Measurements from ENCODE around the gene TNFAIP2.
"Not testable (repeated sequence)": the region's sequence is repeated elsewhere in the genome, so short reads cannot be mapped to it uniquely, and the experiment has no call there.

Gene TNFAIP2

GRCh38 chr14:103113303-103113702 lies 10.0 kb upstream of the TNFAIP2 start:
- Histone ChIP-seq H3K4me3 (ENCODE audit: low read length) (no peak overlapping the region), H3K4me1 (ENCODE audit: control insufficient read depth, insufficient read depth, low read length) (peaks cover 35% of the 10 kb centered on the region), H3K9ac (ENCODE audit: low read depth, low read length) (no peak overlapping the region), H3K4me2 (ENCODE audit: low read length) (no peak overlapping the region), H3K36me3 (ENCODE audit: insufficient read depth, low read length) (no peaks in the 10 kb centered on the region), H3K27me3 (ENCODE audit: control insufficient read depth, insufficient read depth, low read length) (no peaks in the 10 kb centered on the region), H3K9me3 (replicated peaks; ENCODE audit: low read length) (no peaks in the 10 kb centered on the region)

- Histone ChIP-seq H3K4me1 (ENCODE audit: control insufficient read depth, insufficient read depth, low read length) (peaks cover 31% of the 10 kb centered on the region), H3K9ac (ENCODE audit: low read depth, low read length) (no peak overlapping the region), H3K4me2 (ENCODE audit: low read length) (no peak overlapping the region), H3K9me3 (replicated peaks; ENCODE audit: low read length) (no peaks in the 10 kb centered on the region), H3K4me3 (ENCODE audit: low read length) (no peak overlapping the region), H3K27me3 (ENCODE audit: control insufficient read depth, insufficient read depth, low read length) (no peaks in the 10 kb centered on the region), H3K36me3 (ENCODE audit: insufficient read depth, low read length) (no peaks in the 10 kb centered on the region)
These were observed 9.5 kb upstream of the TNFAIP2 start for GRCh38 chr14:103113774-103114173.

GRCh38 chr14:103115086-103115679 lies 8.1 kb upstream of the TNFAIP2 start:
- not testable (repeated sequence) for H3K36me3 ChIP-seq (ENCODE audit: insufficient read depth, low read length); H3K27me3 ChIP-seq (ENCODE audit: control insufficient read depth, insufficient read depth, low read length); H3K9me3 ChIP-seq (replicated peaks; ENCODE audit: low read length); H3K9ac ChIP-seq (ENCODE audit: low read depth, low read length)
- Histone ChIP-seq H3K4me3 (ENCODE audit: low read length) (peak overlapping the region; percentile 42), H3K4me2 (ENCODE audit: low read length) (peak overlapping the region; percentile 74), H3K4me1 (ENCODE audit: control insufficient read depth, insufficient read depth, low read length) (peaks cover 22% of the 10 kb centered on the region)

- no peak overlapping the region for H3K4me3 ChIP-seq (ENCODE audit: low read length)
- no peaks in the 10 kb centered on the region for H3K36me3 ChIP-seq (ENCODE audit: insufficient read depth, low read length)
- no peaks in the 10 kb centered on the region for H3K9me3 ChIP-seq (replicated peaks; ENCODE audit: low read length)
- peaks cover 14% of the 10 kb centered on the region for H3K4me1 ChIP-seq (ENCODE audit: control insufficient read depth, insufficient read depth, low read length)
- no peak overlapping the region for H3K4me2 ChIP-seq (ENCODE audit: low read length)
- no peak overlapping the region for H3K9ac ChIP-seq (ENCODE audit: low read depth, low read length)
- H3K27me3 ChIP-seq (ENCODE audit: control insufficient read depth, insufficient read depth, low read length), result no peaks in the 10 kb centered on the region
These were observed 7.3 kb upstream of the TNFAIP2 start for GRCh38 chr14:103115845-103116572.

- no peak overlapping the region for H3K4me2 ChIP-seq (ENCODE audit: low read length)
- H3K9ac ChIP-seq (ENCODE audit: low read depth, low read length), result no peak overlapping the region
- no peaks in the 10 kb centered on the region for H3K9me3 ChIP-seq (replicated peaks; ENCODE audit: low read length)
- H3K27me3 ChIP-seq (ENCODE audit: control insufficient read depth, insufficient read depth, low read length), result no peaks in the 10 kb centered on the region
- H3K36me3 ChIP-seq (ENCODE audit: insufficient read depth, low read length), result no peaks in the 10 kb centered on the region
- no peak overlapping the region for H3K4me3 ChIP-seq (ENCODE audit: low read length)
- peaks cover 16% of the 10 kb centered on the region for H3K4me1 ChIP-seq (ENCODE audit: control insufficient read depth, insufficient read depth, low read length)
These were observed 6.6 kb upstream of the TNFAIP2 start for GRCh38 chr14:103116636-103117035.

- H3K4me3 ChIP-seq (ENCODE audit: low read length); H3K36me3 ChIP-seq (ENCODE audit: insufficient read depth, low read length); H3K9me3 ChIP-seq (replicated peaks; ENCODE audit: low read length); H3K27me3 ChIP-seq (ENCODE audit: control insufficient read depth, insufficient read depth, low read length); H3K4me2 ChIP-seq (ENCODE audit: low read length); H3K9ac ChIP-seq (ENCODE audit: low read depth, low read length): not testable (repeated sequence)
- H3K4me1 ChIP-seq (ENCODE audit: control insufficient read depth, insufficient read depth, low read length), result peaks cover 23% of the 10 kb centered on the region
These were observed 5.8 kb upstream of the TNFAIP2 start for GRCh38 chr14:103117499-103117898.

GRCh38 chr14:103118018-103118662 lies 5.1 kb upstream of the TNFAIP2 start:
- no peak overlapping the region for H3K4me2 ChIP-seq (ENCODE audit: low read length)
- H3K9me3 ChIP-seq (replicated peaks; ENCODE audit: low read length), result no peaks in the 10 kb centered on the region
- no peaks in the 10 kb centered on the region for H3K36me3 ChIP-seq (ENCODE audit: insufficient read depth, low read length)
- no peak overlapping the region for H3K9ac ChIP-seq (ENCODE audit: low read depth, low read length)
- H3K27me3 ChIP-seq (ENCODE audit: control insufficient read depth, insufficient read depth, low read length), result peaks cover 8% of the 10 kb centered on the region
- no peak overlapping the region for H3K4me3 ChIP-seq (ENCODE audit: low read length)
- H3K4me1 ChIP-seq (ENCODE audit: control insufficient read depth, insufficient read depth, low read length), result peaks cover 29% of the 10 kb centered on the region

- Histone ChIP-seq H3K4me3 (ENCODE audit: low read length) (no peak overlapping the region), H3K4me1 (ENCODE audit: control insufficient read depth, insufficient read depth, low read length) (peaks cover 34% of the 10 kb centered on the region), H3K9ac (ENCODE audit: low read depth, low read length) (no peak overlapping the region), H3K9me3 (replicated peaks; ENCODE audit: low read length) (no peaks in the 10 kb centered on the region), H3K27me3 (ENCODE audit: control insufficient read depth, insufficient read depth, low read length) (peaks cover 11% of the 10 kb centered on the region), H3K36me3 (ENCODE audit: insufficient read depth, low read length) (no peaks in the 10 kb centered on the region), H3K4me2 (ENCODE audit: low read length) (no peak overlapping the region)
These were observed 4.4 kb upstream of the TNFAIP2 start for GRCh38 chr14:103118663-103119404.

- not testable (repeated sequence) for H3K9me3 ChIP-seq (replicated peaks; ENCODE audit: low read length)
These were observed 3.7 kb upstream of the TNFAIP2 start for GRCh38 chr14:103119527-103119926.

GRCh38 chr14:103121121-103121845 lies 2.0 kb upstream of the TNFAIP2 start:
- Histone ChIP-seq H3K9ac (ENCODE audit: low read depth, low read length) (no peak overlapping the region), H3K4me1 (ENCODE audit: control insufficient read depth, insufficient read depth, low read length) (peaks cover 35% of the 10 kb centered on the region), H3K27me3 (ENCODE audit: control insufficient read depth, insufficient read depth, low read length) (peaks cover 34% of the 10 kb centered on the region), H3K36me3 (ENCODE audit: insufficient read depth, low read length) (no peaks in the 10 kb centered on the region), H3K4me3 (ENCODE audit: low read length) (no peak overlapping the region), H3K9me3 (replicated peaks; ENCODE audit: low read length) (no peaks in the 10 kb centered on the region), H3K4me2 (ENCODE audit: low read length) (no peak overlapping the region)

More at GRCh38 chr14:103119527-103119926, 3.7 kb upstream of the TNFAIP2 start:
- Histone ChIP-seq H3K4me1 (ENCODE audit: control insufficient read depth, insufficient read depth, low read length) (peaks cover 40% of the 10 kb centered on the region), H3K27me3 (ENCODE audit: control insufficient read depth, insufficient read depth, low read length) (peaks cover 18% of the 10 kb centered on the region)
- H3K9ac ChIP-seq (ENCODE audit: low read depth, low read length); H3K4me3 ChIP-seq (ENCODE audit: low read length); H3K36me3 ChIP-seq (ENCODE audit: insufficient read depth, low read length); H3K4me2 ChIP-seq (ENCODE audit: low read length): not testable (repeated sequence)
